HG02759 (cell line): ENCODE measurements around the gene PYGL.
"Not testable (repeated sequence)": the region's sequence is repeated elsewhere in the genome, so short reads cannot be mapped to it uniquely, and the experiment has no call there.

Experiments
- ATAC-seq: cut with Tn5 transposase; IDR thresholded peaks from one replicate; pipeline ENCODE4 v1.9.1; 2021; ENCODE audit warnings: mild to moderate bottlenecking, moderate library complexity; ENCODE audit not compliant: unreplicated experiment

The PYGL gene

GRCh38 chr14:50955373-50956043 lies 11.2 kb upstream of the PYGL start:
- no peak for ATAC-seq

GRCh38 chr14:50954811-50955372 lies 10.6 kb upstream of the PYGL start:
- ATAC-seq, result no peak

- ATAC-seq, result no peak
These were observed 9.2 kb upstream of the PYGL start for GRCh38 chr14:50953502-50953901.

GRCh38 chr14:50951032-50951431 lies 6.7 kb upstream of the PYGL start:
- no peak for ATAC-seq

- ATAC-seq, result no peak
These were observed 3.9 kb upstream of the PYGL start for GRCh38 chr14:50948205-50948604.

GRCh38 chr14:50947446-50947845 lies 3.2 kb upstream of the PYGL start:
- no peak for ATAC-seq

GRCh38 chr14:50946234-50946935 lies 2.1 kb upstream of the PYGL start:
- ATAC-seq, result no peak

GRCh38 chr14:50944647-50945413 lies 547 bp upstream of the PYGL start:
- peak; percentile 33 for ATAC-seq

GRCh38 chr14:50943261-50943942 lies 881 bp downstream of the PYGL start:
- no peak for ATAC-seq

- ATAC-seq, result not testable (repeated sequence)
These were observed 2.6 kb downstream of the PYGL start for GRCh38 chr14:50941638-50942037.

GRCh38 chr14:50941151-50941550 lies 3.1 kb downstream of the PYGL start:
- ATAC-seq, result no peak

- no peak for ATAC-seq
These were observed 6.5 kb downstream of the PYGL start for GRCh38 chr14:50937800-50938199.

GRCh38 chr14:50937325-50937724 lies 7.0 kb downstream of the PYGL start:
- no peak for ATAC-seq

GRCh38 chr14:50936882-50937281 lies 7.4 kb downstream of the PYGL start:
- ATAC-seq, result no peak

- no peak for ATAC-seq
These were observed 8.3 kb downstream of the PYGL start for GRCh38 chr14:50936016-50936340.

- no peak for ATAC-seq
These were observed 8.9 kb downstream of the PYGL start for GRCh38 chr14:50935126-50936015.

GRCh38 chr14:50932592-50933495 lies 11.4 kb downstream of the PYGL start:
- no peak for ATAC-seq

GRCh38 chr14:50932156-50932555 lies 12.1 kb downstream of the PYGL start:
- ATAC-seq, result no peak

GRCh38 chr14:50931559-50931958 lies 12.7 kb downstream of the PYGL start:
- no peak for ATAC-seq
